SK-N-SH (cell line): Measurements from ENCODE around the gene DNHD1. TPM values are rescaled to one million over a fixed set of nuclear protein-coding genes. Genes with fewer than 3 reads are reported as not detected.

Experiments used
- CTCF ChIA-PET: fragments of 300-600, 350-600 bp; formaldehyde crosslinking; extraction: SDS; loops from one replicate; lab custom pipeline; 2021; lab: Yijun Ruan, JAX
- POLR2A ChIA-PET: fragments of 350-600 bp; sonication (Branson Sonifier 250); formaldehyde crosslinking; extraction: SDS; loops from one replicate; lab custom pipeline; 2020; ENCODE audit warnings: antibody characterized with exemption, inconsistent platforms; lab: Yijun Ruan, JAX
- DNase-seq: peaks from one replicate; pipeline ENCODE4 v3.0.0; 2012
- H2AFZ ChIP-seq: fragments of 200-600 bp; sonication (generic); 2 replicates; pipeline ENCODE4 v1.8.1; 2016; ENCODE audit warnings: antibody characterized with exemption, mild to moderate bottlenecking, low read depth
- H3F3A ChIP-seq: fragments of 200-600 bp; sonication (generic); replicated peaks from 2 replicates; pipeline ENCODE3; 2016; ENCODE audit warnings: antibody characterized with exemption, mild to moderate bottlenecking; ENCODE audit not compliant: insufficient read depth
- H3K27ac ChIP-seq, 2 experiments: fragments of 200-500 bp in 1 of 2; fragments of 200-600 bp in 1 of 2; sonication (Bioruptor generic) in 1 of 2; sonication (generic), shearing (Covaris generic) in 1 of 2; 2 replicates each; pipeline versions ENCODE4 v1.5.1 to v1.6.1; 2014 to 2016; ENCODE audit warnings: low read depth in 2 of 2, inconsistent platforms in 1 of 2, low read length in 1 of 2, mild to moderate bottlenecking in 1 of 2, mixed read lengths in 1 of 2
- H3K27me3 ChIP-seq: fragments of 200-600 bp; sonication (generic), shearing (Covaris generic); 2 replicates; pipeline ENCODE4 v1.6.1; 2016; ENCODE audit warnings: mixed run types; ENCODE audit not compliant: insufficient read depth
- H3K36me3 ChIP-seq, 2 experiments: fragments of 200-500 bp in 1 of 2; fragments of 200-600 bp in 1 of 2; sonication (Bioruptor generic) in 1 of 2; sonication (generic) in 1 of 2; replicated peaks in 1 of 2; 2 replicates each; pipeline versions ENCODE3 to v1.5.1; 2014 to 2016; ENCODE audit warnings: low read length in 1 of 2, mild to moderate bottlenecking in 1 of 2; ENCODE audit not compliant: insufficient read depth in 2 of 2, control insufficient read depth in 1 of 2
- H3K4me1 ChIP-seq, 2 experiments: fragments of 200-500 bp in 1 of 2; fragments of 200-600 bp in 1 of 2; sonication (Bioruptor generic) in 1 of 2; sonication (generic), shearing (Covaris generic) in 1 of 2; 2 replicates each; pipeline versions ENCODE4 v1.5.1 to v1.6.1; 2014 to 2016; ENCODE audit warnings: low read depth in 1 of 2, low read length in 1 of 2, mixed run types in 1 of 2; ENCODE audit not compliant: insufficient read depth in 2 of 2, control insufficient read depth in 1 of 2
- H3K4me2 ChIP-seq: fragments of 200-600 bp; sonication (generic), shearing (Covaris generic); 2 replicates; pipeline ENCODE4 v1.6.1; 2017; ENCODE audit warnings: mixed run types
- H3K4me3 ChIP-seq, 2 experiments: fragments of 200-500 bp in 1 of 2; fragments of 200-600 bp in 1 of 2; sonication (Bioruptor generic) in 1 of 2; sonication (generic), shearing (Covaris generic) in 1 of 2; 2 replicates each; pipeline versions ENCODE4 v1.5.1 to v1.8.1; 2014 to 2016; ENCODE audit warnings: low read depth in 2 of 2, inconsistent platforms in 1 of 2, low read length in 1 of 2, mild to moderate bottlenecking in 1 of 2, mixed read lengths in 1 of 2, moderate library complexity in 1 of 2
- H3K79me2 ChIP-seq: fragments of 200-600 bp; sonication (generic); 2 replicates; pipeline ENCODE4 v1.8.1; 2017; ENCODE audit warnings: mild to moderate bottlenecking; ENCODE audit not compliant: insufficient read depth
- H3K9ac ChIP-seq: fragments of 200-600 bp; sonication (generic); 2 replicates; pipeline ENCODE4 v1.6.1; 2017; ENCODE audit warnings: mixed run types
- H3K9me2 ChIP-seq: fragments of 200-600 bp; sonication (generic); 2 replicates; pipeline ENCODE4 v1.6.1; 2017; ENCODE audit warnings: mixed run types
- H3K9me3 ChIP-seq: fragments of 200-600 bp; sonication (generic); 2 replicates; pipeline ENCODE4 v1.6.1; 2017; ENCODE audit warnings: mixed run types, mild to moderate bottlenecking, moderate library complexity
- H4K20me1 ChIP-seq: fragments of 200-600 bp; sonication (generic); 2 replicates; pipeline ENCODE4 v1.6.1; 2017; ENCODE audit warnings: mild to moderate bottlenecking, mixed run types; ENCODE audit not compliant: insufficient read depth
- ELF1 ChIP-seq: IDR thresholded peaks from 2 replicates; pipeline ENCODE4 v1.4.0; 2012
- EZH2phosphoT487 ChIP-seq: fragments of 200-600 bp; sonication (generic); IDR thresholded peaks from 2 replicates; pipeline ENCODE4 v1.6.1; 2017; ENCODE audit warnings: low read depth, mixed run types, mild to moderate bottlenecking, antibody characterized with exemption, moderate library complexity, borderline replicate concordance
- FOSL2 ChIP-seq: IDR thresholded peaks from 2 replicates; pipeline ENCODE4 v1.4.0; 2012; ENCODE audit warnings: low read depth, mild to moderate bottlenecking, moderate library complexity, borderline replicate concordance
- FOXM1 ChIP-seq: IDR thresholded peaks from 2 replicates; pipeline ENCODE4 v1.4.0; 2012; ENCODE audit warnings: low read depth, mild to moderate bottlenecking
- GABPA ChIP-seq: IDR thresholded peaks from 2 replicates; pipeline ENCODE4 v1.4.0; 2012; ENCODE audit warnings: low read depth, mild to moderate bottlenecking
- GATA2 ChIP-seq: sonication (generic); formaldehyde crosslinking; IDR thresholded peaks from 2 replicates; pipeline ENCODE4 v1.5.0; 2020; ENCODE audit warnings: mild to moderate bottlenecking, missing genetic modification reagents
- JUND ChIP-seq: IDR thresholded peaks from 2 replicates; pipeline ENCODE4 v1.4.0; 2012
- MXI1 ChIP-seq: IDR thresholded peaks from 2 replicates; pipeline ENCODE4 v1.6.1; 2012; ENCODE audit warnings: mild to moderate bottlenecking, low read depth, low read length, improper control_type of control experiment
- RAD21 ChIP-seq: IDR thresholded peaks from 2 replicates; pipeline ENCODE4 v1.6.1; 2012; ENCODE audit warnings: mild to moderate bottlenecking, low read length
- RFX5 ChIP-seq: IDR thresholded peaks from 2 replicates; pipeline ENCODE4 v1.6.1; 2012; ENCODE audit warnings: mild to moderate bottlenecking, improper control_type of control experiment, low read length
- RXRA ChIP-seq: IDR thresholded peaks from 2 replicates; pipeline ENCODE4 v1.4.0; 2012; ENCODE audit warnings: low read depth, mild to moderate bottlenecking, borderline replicate concordance
- SIN3A ChIP-seq: IDR thresholded peaks from 2 replicates; pipeline ENCODE4 v1.6.1; 2012; ENCODE audit warnings: low read depth, mild to moderate bottlenecking, low read length, moderate library complexity, borderline replicate concordance
- SMC3 ChIP-seq: IDR thresholded peaks from 2 replicates; pipeline ENCODE4 v1.6.1; 2012; ENCODE audit warnings: low read depth, low read length, improper control_type of control experiment
- TAF1 ChIP-seq: IDR thresholded peaks from 2 replicates; pipeline ENCODE4 v1.6.1; 2012; ENCODE audit warnings: low read depth, mild to moderate bottlenecking, low read length, moderate library complexity, borderline replicate concordance
- TCF12 ChIP-seq: IDR thresholded peaks from 2 replicates; pipeline ENCODE4 v1.4.0; 2012
- WGBS: methylation state at CpG from one replicate; pipeline ENCODE4 v1.1.6; 2017; ENCODE audit warnings: low lambda C conversion rate; 5-methylcytosine and 5-hydroxymethylcytosine counted together
- polyA plus RNA-seq, 3 experiments: library from polyadenylated mRNA; depleted of rRNA; stranded (reverse); fragments of >200 nt; gene quantifications; 2 replicates each; pipeline ENCODE4 v1.2.3, GENCODE V29; 2012
- TF ChIP-seq, protein P1 (sequence below): IDR thresholded peaks from 2 replicates; pipeline ENCODE4 v1.4.0; 2012; ENCODE audit warnings: low read depth, borderline replicate concordance
- TF ChIP-seq, protein P2 (sequence below): fragments of 150-350 bp; IDR thresholded peaks from 2 replicates; pipeline ENCODE4 v1.6.1; 2016; ENCODE audit warnings: mild to moderate bottlenecking, low read depth, low read length
- TF ChIP-seq, protein P3 (sequence below): IDR thresholded peaks from 2 replicates; pipeline ENCODE4 v1.6.1; 2012; ENCODE audit warnings: mild to moderate bottlenecking, low read depth, low read length, moderate library complexity

The DNHD1 gene
- polyA plus RNA-seq, 1 of the 3 experiments (the other 2 are of a cell fraction): 5.3 TPM

DNA sequence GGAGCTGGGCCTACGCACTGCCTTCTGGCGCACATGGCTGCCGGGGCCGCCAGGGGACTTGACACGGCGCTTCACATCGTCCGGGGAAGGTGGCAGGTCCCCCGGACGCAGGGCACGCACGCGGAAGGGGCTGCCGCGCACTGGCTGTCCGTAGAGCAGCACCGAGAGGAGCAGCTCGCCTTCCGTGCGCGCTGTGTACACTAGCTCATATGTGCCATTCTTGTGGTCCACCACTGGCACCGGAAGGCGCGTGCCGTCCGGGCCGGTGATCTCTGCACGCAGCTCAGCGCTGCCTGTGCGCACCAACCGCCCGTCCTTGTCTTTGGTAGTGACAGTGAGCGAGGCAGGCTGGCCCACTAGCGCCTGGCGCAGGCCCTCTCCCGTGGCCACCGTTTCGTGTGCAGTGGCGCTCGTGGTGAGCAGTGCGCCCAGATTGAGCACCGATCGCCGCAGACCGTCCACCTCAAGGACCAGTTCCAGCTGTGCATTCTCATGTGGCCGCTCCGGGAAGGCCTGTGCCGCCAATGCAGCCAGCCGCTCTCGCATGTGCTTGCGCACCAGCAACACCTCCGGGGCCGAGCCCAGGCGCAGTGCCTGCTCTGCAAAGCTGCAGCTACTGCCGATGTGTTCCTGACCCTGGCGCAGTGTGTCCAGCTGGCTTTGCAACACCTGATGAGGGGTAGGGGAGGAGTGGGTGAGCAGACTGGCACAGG, 40.6 kb upstream of the DNHD1 start:
- DNase-seq: no peak
- Histone ChIP-seq H3K9me2 (no peaks in the 10 kb centered on the region), H3K9ac (no peak overlapping the region), H3K27me3 (no peaks in the 10 kb centered on the region), H3F3A (no peaks in the 10 kb centered on the region), H3K4me3 (no peak overlapping the region), H3K79me2 (no peaks in the 10 kb centered on the region), H2AFZ (no peak overlapping the region), H3K27ac (no peak overlapping the region), H3K4me2 (no peak overlapping the region), H3K4me1 (no peaks in the 10 kb centered on the region), H3K9me3 (no peaks in the 10 kb centered on the region), H4K20me1 (no peaks in the 10 kb centered on the region), H3K36me3 (peaks cover 9 to 55% of the 10 kb centered on the region in 2 experiments)
- WGBS: 94% methylated on average over 16 of the region's 56 CpGs
- TF ChIP-seq JUND (no peak), SMC3 (no peak), MXI1 (no peak), ELF1 (no peak), RXRA (no peak), GATA2 (CRISPR knock-in tag) (no peak), SIN3A (no peak), TAF1 (no peak), GABPA (no peak), EZH2phosphoT487 (no peak), RFX5 (no peak), FOSL2 (no peak), RAD21 (no peak), TCF12 (no peak), FOXM1 (no peak)
- TF ChIP-seq, protein P1, sequence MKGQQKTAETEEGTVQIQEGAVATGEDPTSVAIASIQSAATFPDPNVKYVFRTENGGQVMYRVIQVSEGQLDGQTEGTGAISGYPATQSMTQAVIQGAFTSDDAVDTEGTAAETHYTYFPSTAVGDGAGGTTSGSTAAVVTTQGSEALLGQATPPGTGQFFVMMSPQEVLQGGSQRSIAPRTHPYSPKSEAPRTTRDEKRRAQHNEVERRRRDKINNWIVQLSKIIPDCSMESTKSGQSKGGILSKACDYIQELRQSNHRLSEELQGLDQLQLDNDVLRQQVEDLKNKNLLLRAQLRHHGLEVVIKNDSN: no peak
- TF ChIP-seq, protein P2, sequence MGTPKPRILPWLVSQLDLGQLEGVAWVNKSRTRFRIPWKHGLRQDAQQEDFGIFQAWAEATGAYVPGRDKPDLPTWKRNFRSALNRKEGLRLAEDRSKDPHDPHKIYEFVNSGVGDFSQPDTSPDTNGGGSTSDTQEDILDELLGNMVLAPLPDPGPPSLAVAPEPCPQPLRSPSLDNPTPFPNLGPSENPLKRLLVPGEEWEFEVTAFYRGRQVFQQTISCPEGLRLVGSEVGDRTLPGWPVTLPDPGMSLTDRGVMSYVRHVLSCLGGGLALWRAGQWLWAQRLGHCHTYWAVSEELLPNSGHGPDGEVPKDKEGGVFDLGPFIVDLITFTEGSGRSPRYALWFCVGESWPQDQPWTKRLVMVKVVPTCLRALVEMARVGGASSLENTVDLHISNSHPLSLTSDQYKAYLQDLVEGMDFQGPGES: no peak
- TF ChIP-seq, protein P3, sequence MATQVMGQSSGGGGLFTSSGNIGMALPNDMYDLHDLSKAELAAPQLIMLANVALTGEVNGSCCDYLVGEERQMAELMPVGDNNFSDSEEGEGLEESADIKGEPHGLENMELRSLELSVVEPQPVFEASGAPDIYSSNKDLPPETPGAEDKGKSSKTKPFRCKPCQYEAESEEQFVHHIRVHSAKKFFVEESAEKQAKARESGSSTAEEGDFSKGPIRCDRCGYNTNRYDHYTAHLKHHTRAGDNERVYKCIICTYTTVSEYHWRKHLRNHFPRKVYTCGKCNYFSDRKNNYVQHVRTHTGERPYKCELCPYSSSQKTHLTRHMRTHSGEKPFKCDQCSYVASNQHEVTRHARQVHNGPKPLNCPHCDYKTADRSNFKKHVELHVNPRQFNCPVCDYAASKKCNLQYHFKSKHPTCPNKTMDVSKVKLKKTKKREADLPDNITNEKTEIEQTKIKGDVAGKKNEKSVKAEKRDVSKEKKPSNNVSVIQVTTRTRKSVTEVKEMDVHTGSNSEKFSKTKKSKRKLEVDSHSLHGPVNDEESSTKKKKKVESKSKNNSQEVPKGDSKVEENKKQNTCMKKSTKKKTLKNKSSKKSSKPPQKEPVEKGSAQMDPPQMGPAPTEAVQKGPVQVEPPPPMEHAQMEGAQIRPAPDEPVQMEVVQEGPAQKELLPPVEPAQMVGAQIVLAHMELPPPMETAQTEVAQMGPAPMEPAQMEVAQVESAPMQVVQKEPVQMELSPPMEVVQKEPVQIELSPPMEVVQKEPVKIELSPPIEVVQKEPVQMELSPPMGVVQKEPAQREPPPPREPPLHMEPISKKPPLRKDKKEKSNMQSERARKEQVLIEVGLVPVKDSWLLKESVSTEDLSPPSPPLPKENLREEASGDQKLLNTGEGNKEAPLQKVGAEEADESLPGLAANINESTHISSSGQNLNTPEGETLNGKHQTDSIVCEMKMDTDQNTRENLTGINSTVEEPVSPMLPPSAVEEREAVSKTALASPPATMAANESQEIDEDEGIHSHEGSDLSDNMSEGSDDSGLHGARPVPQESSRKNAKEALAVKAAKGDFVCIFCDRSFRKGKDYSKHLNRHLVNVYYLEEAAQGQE: no peak
- ChIA-PET CTCF (interaction anchor here (2.5 to 6.2 kb wide), 2 partner anchors 13 to 77 kb away, joined by 14 to 51 read pairs; no protein-coding TSS in a partner anchor), POLR2A (no interaction called here)
